HEK293 (cell line): ENCODE data around the gene FRAT2.

ENCODE experiments used
- CTCF ChIA-PET: fragments of 350-600 bp; formaldehyde crosslinking; extraction: SDS; loops from one replicate; lab custom pipeline; 2021; ENCODE audit warnings: antibody characterized with exemption; lab: Yijun Ruan, JAX
- POLR2A ChIA-PET: fragments of 300-600 bp; formaldehyde crosslinking; extraction: SDS; loops from one replicate; lab custom pipeline; 2020; ENCODE audit warnings: antibody characterized with exemption, inconsistent platforms; lab: Yijun Ruan, JAX
- H3K27ac ChIP-seq: fragments of 200-500 bp; sonication (Bioruptor generic); 2 replicates; pipeline ENCODE4 v1.5.1; 2014; ENCODE audit warnings: low read depth, low read length, control low read depth, inconsistent platforms; ENCODE audit errors: extremely low read depth
- H3K36me3 ChIP-seq, 2 experiments: fragments of 200-500 bp in 1 of 2; sonication (Bioruptor generic) in 1 of 2; 1 replicate in 1 of 2; 2 replicates in 1 of 2; pipeline ENCODE4 v1.5.1; 2014 to 2017; ENCODE audit warnings: inconsistent platforms in 2 of 2, low read length in 2 of 2; ENCODE audit not compliant: control insufficient read depth in 2 of 2, insufficient read depth in 1 of 2
- H3K4me1 ChIP-seq: fragments of 200-500 bp; sonication (Bioruptor generic); 2 replicates; pipeline ENCODE4 v1.5.1; 2014; ENCODE audit warnings: mild to moderate bottlenecking, low read length, inconsistent platforms; ENCODE audit not compliant: control insufficient read depth, insufficient read depth
- H3K4me3 ChIP-seq: 2 replicates; pipeline ENCODE4 v1.5.1; 2011; ENCODE audit warnings: low read depth, mild to moderate bottlenecking, control low read depth, low read length, moderate library complexity
- H3K9me3 ChIP-seq: fragments of 200-500 bp; sonication (Bioruptor generic); 2 replicates; pipeline ENCODE4 v1.5.1; 2014; ENCODE audit warnings: low read depth, low read length, inconsistent platforms; ENCODE audit not compliant: control insufficient read depth, insufficient read depth
- GLIS2 ChIP-seq: fragments of 450-650 bp; formaldehyde crosslinking; IDR thresholded peaks from 2 replicates; pipeline ENCODE4 v1.5.1; 2016; ENCODE audit warnings: missing biosample characterization, missing genetic modification characterization
- IKZF3 ChIP-seq: fragments of 450-650 bp; IDR thresholded peaks from 2 replicates; pipeline ENCODE4 v1.5.0; 2018; ENCODE audit warnings: missing biosample characterization, mild to moderate bottlenecking, missing genetic modification characterization, moderate library complexity
- KLF7 ChIP-seq: fragments of 450-650 bp; formaldehyde crosslinking; IDR thresholded peaks from 2 replicates; pipeline ENCODE4 v1.5.1; 2016; ENCODE audit warnings: missing biosample characterization, missing genetic modification characterization, borderline replicate concordance
- PRDM1 ChIP-seq: fragments of 450-650 bp; formaldehyde crosslinking; IDR thresholded peaks from 2 replicates; pipeline ENCODE4; 2016; ENCODE audit warnings: missing biosample characterization, missing genetic modification characterization
- SETDB1 ChIP-seq: IDR thresholded peaks from one replicate; pipeline ENCODE4 v1.6.1; 2017; ENCODE audit warnings: mild to moderate bottlenecking, low read length, moderate library complexity, mixed read lengths; ENCODE audit not compliant: insufficient read length
- ZBTB17 ChIP-seq: fragments of 450-650 bp; formaldehyde crosslinking; IDR thresholded peaks from 2 replicates; pipeline ENCODE4 v1.5.1; 2016; ENCODE audit warnings: missing biosample characterization, missing genetic modification characterization
- ZFP41 ChIP-seq: fragments of 450-650 bp; formaldehyde crosslinking; IDR thresholded peaks from 2 replicates; pipeline ENCODE4 v1.5.1; 2016; ENCODE audit warnings: missing biosample characterization, missing genetic modification characterization, borderline replicate concordance
- ZNF132 ChIP-seq: fragments of 450-650 bp; formaldehyde crosslinking; IDR thresholded peaks from 2 replicates; pipeline ENCODE4 v1.5.1; 2017; ENCODE audit warnings: missing biosample characterization, missing genetic modification characterization, borderline replicate concordance
- ZNF184 ChIP-seq: fragments of 450-650 bp; IDR thresholded peaks from 2 replicates; pipeline ENCODE4 v1.5.1; 2018; ENCODE audit warnings: missing biosample characterization, mild to moderate bottlenecking, missing genetic modification characterization
- ZNF239 ChIP-seq: fragments of 450-650 bp; formaldehyde crosslinking; IDR thresholded peaks from 2 replicates; pipeline ENCODE4 v1.5.1; 2016; ENCODE audit warnings: missing biosample characterization, missing genetic modification characterization
- ZNF404 ChIP-seq: fragments of 450-650 bp; formaldehyde crosslinking; IDR thresholded peaks from 2 replicates; pipeline ENCODE4 v1.5.1; 2017; ENCODE audit warnings: missing biosample characterization, missing genetic modification characterization
- ZNF416 ChIP-seq: fragments of 450-650 bp; formaldehyde crosslinking; IDR thresholded peaks from 2 replicates; pipeline ENCODE4 v1.5.1; 2016; ENCODE audit warnings: missing biosample characterization, missing genetic modification characterization
- ZNF501 ChIP-seq: fragments of 450-650 bp; formaldehyde crosslinking; IDR thresholded peaks from 2 replicates; pipeline ENCODE4 v1.5.1; 2016; ENCODE audit warnings: missing biosample characterization, missing genetic modification characterization
- ZNF514 ChIP-seq: fragments of 450-650 bp; formaldehyde crosslinking; IDR thresholded peaks from 2 replicates; pipeline ENCODE4 v1.5.1; 2016; ENCODE audit warnings: missing biosample characterization, missing genetic modification characterization
- ZNF521 ChIP-seq: fragments of 450-650 bp; formaldehyde crosslinking; IDR thresholded peaks from 2 replicates; pipeline ENCODE4 v1.5.1; 2017; ENCODE audit warnings: missing biosample characterization, mild to moderate bottlenecking, missing genetic modification characterization
- ZNF571 ChIP-seq: fragments of 450-650 bp; formaldehyde crosslinking; IDR thresholded peaks from 2 replicates; pipeline ENCODE4 v1.5.0; 2017; ENCODE audit warnings: missing biosample characterization, missing genetic modification characterization
- ZNF596 ChIP-seq: fragments of 450-650 bp; IDR thresholded peaks from 2 replicates; pipeline ENCODE4 v1.5.0; 2018; ENCODE audit warnings: missing biosample characterization, mild to moderate bottlenecking, missing genetic modification characterization, moderate library complexity
- ZNF600 ChIP-seq: fragments of 450-650 bp; formaldehyde crosslinking; IDR thresholded peaks from 2 replicates; pipeline ENCODE4 v1.5.1; 2016; ENCODE audit warnings: missing biosample characterization, missing genetic modification characterization
- ZNF621 ChIP-seq: fragments of 450-650 bp; formaldehyde crosslinking; IDR thresholded peaks from 2 replicates; pipeline ENCODE4 v1.5.1; 2017; ENCODE audit warnings: missing biosample characterization, missing genetic modification characterization
- ZNF654 ChIP-seq: fragments of 450-650 bp; formaldehyde crosslinking; IDR thresholded peaks from 2 replicates; pipeline ENCODE4 v1.5.1; 2016; ENCODE audit warnings: low read depth, missing biosample characterization, missing genetic modification characterization
- ZNF670 ChIP-seq: fragments of 450-650 bp; formaldehyde crosslinking; IDR thresholded peaks from 2 replicates; pipeline ENCODE4 v1.5.1; 2016; ENCODE audit warnings: missing biosample characterization, missing genetic modification characterization, low read depth
- ZSCAN23 ChIP-seq: fragments of 450-650 bp; formaldehyde crosslinking; IDR thresholded peaks from 2 replicates; pipeline ENCODE4 v1.5.1; 2016; ENCODE audit warnings: missing biosample characterization, missing genetic modification characterization
- TF ChIP-seq, protein P1 (sequence below): fragments of 450-650 bp; formaldehyde crosslinking; IDR thresholded peaks from 2 replicates; pipeline ENCODE4 v1.5.1; 2016; ENCODE audit warnings: missing biosample characterization, missing genetic modification characterization
- TF ChIP-seq, protein P2 (sequence below): fragments of 450-650 bp; formaldehyde crosslinking; IDR thresholded peaks from 2 replicates; pipeline ENCODE4 v1.5.1; 2016; ENCODE audit warnings: missing biosample characterization, missing genetic modification characterization
- TF ChIP-seq, protein P3 (sequence below): fragments of 450-650 bp; formaldehyde crosslinking; IDR thresholded peaks from 2 replicates; pipeline ENCODE4 v1.5.1; 2016; ENCODE audit warnings: missing biosample characterization, missing genetic modification characterization, low read depth
- TF ChIP-seq, protein P4 (sequence below): fragments of 450-650 bp; formaldehyde crosslinking; IDR thresholded peaks from 2 replicates; pipeline ENCODE4 v1.5.1; 2016; ENCODE audit warnings: missing biosample characterization, missing genetic modification characterization
- TF ChIP-seq, protein P5 (sequence below): fragments of 450-650 bp; formaldehyde crosslinking; IDR thresholded peaks from 2 replicates; pipeline ENCODE4 v1.5.1; 2016; ENCODE audit warnings: missing biosample characterization, missing genetic modification characterization
- TF ChIP-seq, protein P6 (sequence below): fragments of 450-650 bp; formaldehyde crosslinking; IDR thresholded peaks from 2 replicates; pipeline ENCODE4 v1.5.1; 2017; ENCODE audit warnings: missing biosample characterization, missing genetic modification characterization

FRAT2 gene

DNA sequence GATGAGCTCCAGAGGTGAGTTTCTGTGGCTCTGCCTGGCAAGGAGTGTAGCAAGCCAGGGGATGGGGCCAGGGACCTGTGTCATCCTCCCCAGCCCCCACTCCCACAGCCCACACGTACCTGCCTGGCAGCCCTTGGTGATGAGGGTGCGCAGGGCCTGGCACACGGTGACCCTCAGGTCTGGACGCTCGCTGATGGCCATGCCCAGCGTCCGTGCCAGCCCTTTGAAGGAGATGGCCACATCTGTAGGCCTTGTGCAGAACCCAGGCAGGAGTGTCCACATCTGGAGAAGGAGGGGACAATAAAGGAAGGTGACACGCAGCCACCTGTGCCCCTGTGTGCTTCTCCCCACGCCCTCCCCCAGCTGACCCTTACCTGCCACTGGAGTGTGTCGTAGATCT lies 38.9 kb upstream of the FRAT2 start (continued):
- TF ChIP-seq ZNF514 (no peak), GLIS2 (tag by site-specific recombination) (no peak)

DNA sequence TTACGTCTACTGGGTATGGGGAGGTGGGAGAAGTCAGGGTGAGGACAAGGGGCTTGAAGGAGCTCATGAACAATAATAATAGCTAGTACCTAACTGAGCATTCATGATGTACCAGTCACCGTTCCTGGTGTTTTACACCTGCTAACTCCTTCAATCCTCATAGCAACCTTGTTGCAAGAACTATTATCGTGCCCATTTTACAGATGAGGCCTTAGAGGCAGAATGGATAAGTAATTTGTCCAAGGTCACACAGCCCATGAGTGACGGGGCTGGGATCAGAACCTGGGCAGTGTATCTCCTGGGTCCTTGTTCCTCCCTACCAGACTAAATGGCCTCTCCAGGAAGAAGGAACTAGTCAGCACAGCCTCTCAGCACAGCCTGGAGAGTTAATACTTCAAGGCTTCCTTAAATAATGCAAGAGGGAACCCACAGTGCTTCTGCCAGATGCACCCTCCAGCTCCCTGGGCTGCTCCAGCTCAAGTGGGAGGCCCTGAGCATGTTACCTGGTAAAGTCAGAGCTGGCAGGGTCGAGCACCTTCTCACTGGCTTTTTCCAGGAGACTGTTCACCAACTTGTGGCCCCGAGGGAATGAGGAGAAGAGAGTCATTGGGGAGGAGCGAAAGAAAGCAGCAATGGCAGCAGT lies 37.8 kb upstream of the FRAT2 start:
- ChIA-PET CTCF (interaction anchor here (0.7 kb wide), 1 partner anchor 94 kb away, joined by 4 read pairs; no protein-coding TSS in a partner anchor), POLR2A (no interaction called here)
- Histone ChIP-seq H3K4me1 (no peaks in the 10 kb centered on the region), H3K36me3 (peaks cover 10 to 60% of the 10 kb centered on the region in 2 experiments; a peak in 2 of 3 replicates), H3K27ac (no peak overlapping the region), H3K9me3 (no peaks in the 10 kb centered on the region), H3K4me3 (no peak overlapping the region)
- TF ChIP-seq GLIS2 (tag by site-specific recombination) (no peak), IKZF3 (no peak), ZNF670 (tag by site-specific recombination) (no peak), ZNF596 (tag by site-specific recombination) (no peak), ZNF571 (no peak), ZNF501 (tag by site-specific recombination) (no peak), ZNF239 (no peak), ZNF600 (tag by site-specific recombination) (no peak), SETDB1 (no peak), KLF7 (no peak), ZNF404 (tag by site-specific recombination) (no peak), ZNF521 (no peak), ZNF621 (no peak), ZNF654 (tag by site-specific recombination) (no peak), ZNF416 (tag by site-specific recombination) (no peak), ZBTB17 (tag by site-specific recombination) (no peak), ZNF184 (tag by site-specific recombination) (no peak), PRDM1 (no peak)
- TF ChIP-seq, protein P1, sequence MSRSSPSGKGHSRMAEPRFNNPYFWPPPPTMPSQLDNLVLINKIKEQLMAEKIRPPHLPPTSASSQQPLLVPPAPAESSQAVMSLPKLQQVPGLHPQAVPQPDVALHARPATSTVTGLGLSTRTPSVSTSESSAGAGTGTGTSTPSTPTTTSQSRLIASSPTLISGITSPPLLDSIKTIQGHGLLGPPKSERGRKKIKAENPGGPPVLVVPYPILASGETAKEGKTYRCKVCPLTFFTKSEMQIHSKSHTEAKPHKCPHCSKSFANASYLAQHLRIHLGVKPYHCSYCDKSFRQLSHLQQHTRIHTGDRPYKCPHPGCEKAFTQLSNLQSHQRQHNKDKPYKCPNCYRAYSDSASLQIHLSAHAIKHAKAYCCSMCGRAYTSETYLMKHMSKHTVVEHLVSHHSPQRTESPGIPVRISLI (tag by site-specific recombination), result no peak
- TF ChIP-seq, protein P2, sequence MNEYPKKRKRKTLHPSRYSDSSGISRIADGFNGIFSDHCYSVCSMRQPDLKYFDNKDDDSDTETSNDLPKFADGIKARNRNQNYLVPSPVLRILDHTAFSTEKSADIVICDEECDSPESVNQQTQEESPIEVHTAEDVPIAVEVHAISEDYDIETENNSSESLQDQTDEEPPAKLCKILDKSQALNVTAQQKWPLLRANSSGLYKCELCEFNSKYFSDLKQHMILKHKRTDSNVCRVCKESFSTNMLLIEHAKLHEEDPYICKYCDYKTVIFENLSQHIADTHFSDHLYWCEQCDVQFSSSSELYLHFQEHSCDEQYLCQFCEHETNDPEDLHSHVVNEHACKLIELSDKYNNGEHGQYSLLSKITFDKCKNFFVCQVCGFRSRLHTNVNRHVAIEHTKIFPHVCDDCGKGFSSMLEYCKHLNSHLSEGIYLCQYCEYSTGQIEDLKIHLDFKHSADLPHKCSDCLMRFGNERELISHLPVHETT, result no peak

DNA sequence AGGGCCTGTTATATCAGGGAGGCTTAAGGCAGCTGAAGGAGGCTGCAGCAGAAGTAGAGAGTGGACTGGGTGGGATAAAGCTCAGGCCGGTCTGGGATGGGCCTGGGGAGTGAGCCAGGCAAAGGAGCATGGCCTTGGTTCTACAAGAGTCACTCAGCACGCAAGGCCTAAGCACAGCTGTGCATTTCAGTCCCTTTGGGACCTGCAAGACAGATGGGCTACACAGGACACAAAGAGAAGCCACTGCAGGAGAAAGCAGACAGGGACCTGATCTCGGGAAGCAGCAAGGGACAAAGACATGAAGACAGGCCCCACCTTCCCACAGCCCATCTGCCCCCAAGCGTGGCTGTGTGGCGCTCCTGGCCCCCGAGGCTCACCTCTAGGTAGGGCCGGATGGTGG lies 37.2 kb upstream of the FRAT2 start:
- H3K4me3 ChIP-seq, result no peak overlapping the region
- peaks cover 10 to 67% of the 10 kb centered on the region in 2 experiments; a peak in 2 of 3 replicates for H3K36me3 ChIP-seq
- POLR2A ChIA-PET, result no interaction called here
- no peak for TF ChIP-seq ZNF132
- TF ChIP-seq, protein P3, sequence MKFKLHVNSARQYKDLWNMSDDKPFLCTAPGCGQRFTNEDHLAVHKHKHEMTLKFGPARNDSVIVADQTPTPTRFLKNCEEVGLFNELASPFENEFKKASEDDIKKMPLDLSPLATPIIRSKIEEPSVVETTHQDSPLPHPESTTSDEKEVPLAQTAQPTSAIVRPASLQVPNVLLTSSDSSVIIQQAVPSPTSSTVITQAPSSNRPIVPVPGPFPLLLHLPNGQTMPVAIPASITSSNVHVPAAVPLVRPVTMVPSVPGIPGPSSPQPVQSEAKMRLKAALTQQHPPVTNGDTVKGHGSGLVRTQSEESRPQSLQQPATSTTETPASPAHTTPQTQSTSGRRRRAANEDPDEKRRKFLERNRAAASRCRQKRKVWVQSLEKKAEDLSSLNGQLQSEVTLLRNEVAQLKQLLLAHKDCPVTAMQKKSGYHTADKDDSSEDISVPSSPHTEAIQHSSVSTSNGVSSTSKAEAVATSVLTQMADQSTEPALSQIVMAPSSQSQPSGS (tag by site-specific recombination), result no peak
- TF ChIP-seq ZNF184 (tag by site-specific recombination), result no peak
- TF ChIP-seq, protein P4, sequence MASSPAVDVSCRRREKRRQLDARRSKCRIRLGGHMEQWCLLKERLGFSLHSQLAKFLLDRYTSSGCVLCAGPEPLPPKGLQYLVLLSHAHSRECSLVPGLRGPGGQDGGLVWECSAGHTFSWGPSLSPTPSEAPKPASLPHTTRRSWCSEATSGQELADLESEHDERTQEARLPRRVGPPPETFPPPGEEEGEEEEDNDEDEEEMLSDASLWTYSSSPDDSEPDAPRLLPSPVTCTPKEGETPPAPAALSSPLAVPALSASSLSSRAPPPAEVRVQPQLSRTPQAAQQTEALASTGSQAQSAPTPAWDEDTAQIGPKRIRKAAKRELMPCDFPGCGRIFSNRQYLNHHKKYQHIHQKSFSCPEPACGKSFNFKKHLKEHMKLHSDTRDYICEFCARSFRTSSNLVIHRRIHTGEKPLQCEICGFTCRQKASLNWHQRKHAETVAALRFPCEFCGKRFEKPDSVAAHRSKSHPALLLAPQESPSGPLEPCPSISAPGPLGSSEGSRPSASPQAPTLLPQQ, result no peak
- TF ChIP-seq, protein P5, sequence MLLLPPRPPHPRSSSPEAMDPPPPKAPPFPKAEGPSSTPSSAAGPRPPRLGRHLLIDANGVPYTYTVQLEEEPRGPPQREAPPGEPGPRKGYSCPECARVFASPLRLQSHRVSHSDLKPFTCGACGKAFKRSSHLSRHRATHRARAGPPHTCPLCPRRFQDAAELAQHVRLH, result no peak
- TF ChIP-seq, protein P6, sequence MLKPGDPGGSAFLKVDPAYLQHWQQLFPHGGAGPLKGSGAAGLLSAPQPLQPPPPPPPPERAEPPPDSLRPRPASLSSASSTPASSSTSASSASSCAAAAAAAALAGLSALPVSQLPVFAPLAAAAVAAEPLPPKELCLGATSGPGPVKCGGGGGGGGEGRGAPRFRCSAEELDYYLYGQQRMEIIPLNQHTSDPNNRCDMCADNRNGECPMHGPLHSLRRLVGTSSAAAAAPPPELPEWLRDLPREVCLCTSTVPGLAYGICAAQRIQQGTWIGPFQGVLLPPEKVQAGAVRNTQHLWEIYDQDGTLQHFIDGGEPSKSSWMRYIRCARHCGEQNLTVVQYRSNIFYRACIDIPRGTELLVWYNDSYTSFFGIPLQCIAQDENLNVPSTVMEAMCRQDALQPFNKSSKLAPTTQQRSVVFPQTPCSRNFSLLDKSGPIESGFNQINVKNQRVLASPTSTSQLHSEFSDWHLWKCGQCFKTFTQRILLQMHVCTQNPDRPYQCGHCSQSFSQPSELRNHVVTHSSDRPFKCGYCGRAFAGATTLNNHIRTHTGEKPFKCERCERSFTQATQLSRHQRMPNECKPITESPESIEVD (tag by site-specific recombination), result no peak
- no peak for TF ChIP-seq ZSCAN23 (tag by site-specific recombination)
- TF ChIP-seq ZFP41 (tag by site-specific recombination), result no peak

More for the DNA sequence above, 37.2 kb upstream of the FRAT2 start:
- Histone ChIP-seq H3K27ac (no peak overlapping the region), H3K9me3 (no peaks in the 10 kb centered on the region), H3K4me1 (no peaks in the 10 kb centered on the region)
- CTCF ChIA-PET, result interaction anchor here (0.7 kb wide), 1 partner anchor 93 kb away, joined by 4 read pairs; no protein-coding TSS in a partner anchor
